ENCODE measurements around the gene PUS1.
"Not testable (repeated sequence)": the region's sequence is repeated elsewhere in the genome, so short reads cannot be mapped to it uniquely, and the experiment has no call there.

PUS1 gene

GRCh38 chr12:131938082-131938481, 9.0 kb downstream of the PUS1 start:
- no peak for DNase-seq (ENCODE audit: low read depth)

GRCh38 chr12:131939007-131939406, 9.9 kb downstream of the PUS1 start:
- no peak for DNase-seq (ENCODE audit: low read depth)

- DNase-seq (ENCODE audit: low read depth): no peak
Observed at GRCh38 chr12:131940141-131940547, 11.1 kb downstream of the PUS1 start.

- no peak for DNase-seq (ENCODE audit: low read depth)
Observed at GRCh38 chr12:131941116-131941986, 12.3 kb downstream of the PUS1 start.

GRCh38 chr12:131941987-131942341, 12.9 kb downstream of the PUS1 start:
- DNase-seq (ENCODE audit: low read depth): no peak

- no peak for DNase-seq (ENCODE audit: low read depth)
Observed at GRCh38 chr12:131942671-131943070, 13.6 kb downstream of the PUS1 start.

- no peak for DNase-seq (ENCODE audit: low read depth)
Observed at GRCh38 chr12:131943389-131943788, 14.3 kb downstream of the PUS1 start.

GRCh38 chr12:131943876-131944275, 14.8 kb downstream of the PUS1 start:
- no peak for DNase-seq (ENCODE audit: low read depth)

GRCh38 chr12:131944601-131945251, 15.7 kb downstream of the PUS1 start:
- DNase-seq (ENCODE audit: low read depth): no peak

GRCh38 chr12:131946757-131947156, 17.7 kb downstream of the PUS1 start:
- no peak for DNase-seq (ENCODE audit: low read depth)

- DNase-seq (ENCODE audit: low read depth): no peak
Observed at GRCh38 chr12:131947482-131948027, 18.5 kb downstream of the PUS1 start.

GRCh38 chr12:131948166-131948712, 19.2 kb downstream of the PUS1 start:
- no peak for DNase-seq (ENCODE audit: low read depth)

GRCh38 chr12:131948713-131949430, 19.8 kb downstream of the PUS1 start:
- DNase-seq (ENCODE audit: low read depth): not testable (repeated sequence)

GRCh38 chr12:131949431-131950181, 20.5 kb downstream of the PUS1 start, which contains the start of gene EP400:
TSS of gene EP400 (plus strand) at chr12:131949942. CDS start at chr12:131960620, 10,678 bp downstream.
- peak; percentile 92 for DNase-seq (ENCODE audit: low read depth)

GRCh38 chr12:131950182-131950913, 21.3 kb downstream of the PUS1 start:
- DNase-seq (ENCODE audit: low read depth): peak; percentile 14

- not testable (repeated sequence) for DNase-seq (ENCODE audit: low read depth)
Observed at GRCh38 chr12:131953810-131954209, 24.7 kb downstream of the PUS1 start.

GRCh38 chr12:131954460-131954859, 25.4 kb downstream of the PUS1 start:
- not testable (repeated sequence) for DNase-seq (ENCODE audit: low read depth)

- no peak for DNase-seq (ENCODE audit: low read depth)
Observed at GRCh38 chr12:131959116-131959515, 30.0 kb downstream of the PUS1 start.

- no peak for DNase-seq (ENCODE audit: low read depth)
Observed at GRCh38 chr12:131959641-131960589, 30.8 kb downstream of the PUS1 start.
